K562 (cell line): Measurements from ENCODE around the gene PACRG. TPM values are rescaled to one million over a fixed set of nuclear protein-coding genes. Genes with fewer than 3 reads are reported as not detected.

Experiments used
- ATAC-seq: fragments of 200-7000 bp; cut with Tn5 transposase; 3 replicates; pipeline ENCODE4 v1.9.1; 2020; ENCODE audit warnings: moderate library complexity
- BruUV-seq: library from RNA; stranded (reverse); fragments of 400-500 nt; replicated peaks from 2 replicates; lab custom pipeline; 2021; lab: Mats Ljungman, UMichigan
- CTCF ChIA-PET: fragments of 300-600 bp; formaldehyde crosslinking; extraction: SDS; loops from one replicate; lab custom pipeline; 2021; ENCODE audit warnings: low intra/inter-chr PET ratio; lab: Yijun Ruan, JAX
- POLR2A ChIA-PET: fragments of 300-600, 350-650 bp; sonication (Branson Sonifier 250); formaldehyde crosslinking; extraction: SDS; loops from one replicate; lab custom pipeline; 2021; ENCODE audit warnings: antibody characterized with exemption, inconsistent platforms; lab: Yijun Ruan, JAX
- DNase-seq, 4 experiments: peaks; one replicate each; pipeline versions ENCODE4 v3.0.0 to v3.0.0-alpha.2; 2011 to 2018; ENCODE audit warnings: low spot score in 3 of 4, mixed read lengths in 3 of 4; ENCODE audit errors: extremely low read depth in 1 of 4
- FAIRE-seq: peaks from 2 replicates; lab custom pipeline; 2011; peaks lifted over from hg19 to GRCh38; lab: Jason Lieb, UNC
- H2AFZ ChIP-seq: 2 replicates; pipeline ENCODE4 v1.6.0; 2011; ENCODE audit warnings: low read depth, low read length, control low read depth, inconsistent platforms
- H3K27ac ChIP-seq: fragments of 200-600 bp; 3 replicates; pipeline ENCODE4 v1.8.0; 2011; ENCODE audit warnings: low read depth, mild to moderate bottlenecking, control low read depth, inconsistent platforms, low read length, moderate library complexity, mixed read lengths; ENCODE audit errors: extremely low read depth
- H3K27me3 ChIP-seq, 2 experiments: fragments of 300-600 bp in 1 of 2; 2 replicates in 1 of 2; 3 replicates in 1 of 2; pipeline versions ENCODE4 v1.6.0 to v1.8.0; 2011; ENCODE audit warnings: inconsistent platforms in 2 of 2, low read length in 2 of 2, mild to moderate bottlenecking in 1 of 2, mixed read lengths in 1 of 2, moderate library complexity in 1 of 2; ENCODE audit not compliant: control insufficient read depth in 2 of 2, insufficient read depth in 2 of 2
- H3K36me3 ChIP-seq: fragments of 300-600 bp; 3 replicates; pipeline ENCODE4 v1.8.0; 2011; ENCODE audit warnings: mild to moderate bottlenecking, low read length, inconsistent platforms; ENCODE audit not compliant: control insufficient read depth, insufficient read depth
- H3K4me1 ChIP-seq, 2 experiments: fragments of 200-600 bp in 1 of 2; replicated peaks in 1 of 2; 2 replicates in 1 of 2; 3 replicates in 1 of 2; pipeline versions ENCODE4 v1.5.1 to v1.8.0; 2011; ENCODE audit warnings: inconsistent platforms in 2 of 2, low read length in 2 of 2, mild to moderate bottlenecking in 1 of 2, mixed read lengths in 1 of 2, moderate library complexity in 1 of 2; ENCODE audit not compliant: control insufficient read depth in 2 of 2, insufficient read depth in 2 of 2
- H3K4me2 ChIP-seq: 2 replicates; pipeline ENCODE4 v1.6.1; 2011; ENCODE audit warnings: low read length, control low read depth, inconsistent platforms, mixed read lengths; ENCODE audit not compliant: insufficient read depth
- H3K4me3 ChIP-seq: fragments of 200-600 bp; sonication (generic), shearing (Covaris generic); 2 replicates; pipeline ENCODE4 v1.5.1; 2016; ENCODE audit warnings: control low read depth, inconsistent platforms
- H3K79me2 ChIP-seq: fragments of 200-600 bp; 3 replicates; pipeline ENCODE4 v1.8.0; 2011; ENCODE audit warnings: low read length, inconsistent platforms; ENCODE audit not compliant: control insufficient read depth, insufficient read depth
- H3K9ac ChIP-seq, 2 experiments: 2 replicates each; pipeline versions ENCODE4 v1.6.0 to v1.6.1; 2011; ENCODE audit warnings: low read depth in 2 of 2, low read length in 2 of 2, control low read depth in 1 of 2, inconsistent platforms in 1 of 2, mild to moderate bottlenecking in 1 of 2, mixed read lengths in 1 of 2; ENCODE audit not compliant: insufficient read depth in 1 of 2
- H3K9me1 ChIP-seq: one replicate; pipeline ENCODE4 v1.6.0; 2011; ENCODE audit warnings: inconsistent platforms, mild to moderate bottlenecking, low read length, moderate library complexity; ENCODE audit not compliant: control insufficient read depth, insufficient read depth
- H3K9me3 ChIP-seq: replicated peaks from 2 replicates; pipeline ENCODE4 v1.5.1; 2011; ENCODE audit warnings: low read depth, low read length, inconsistent platforms; ENCODE audit not compliant: control insufficient read depth, insufficient read depth
- H4K20me1 ChIP-seq: replicated peaks from 2 replicates; pipeline ENCODE4 v1.6.1; 2011; ENCODE audit warnings: low read length, inconsistent platforms, mixed read lengths; ENCODE audit not compliant: control insufficient read depth, insufficient read depth
- E2F1 ChIP-seq: sonication (generic); formaldehyde crosslinking; IDR thresholded peaks from 2 replicates; pipeline ENCODE4 v1.8.1; 2023; ENCODE audit warnings: mild to moderate bottlenecking, missing genetic modification reagents, moderate library complexity
- MCM3 ChIP-seq: fragments of 450-650 bp; IDR thresholded peaks from 2 replicates; pipeline ENCODE4 v1.6.1; 2016
- NFATC3 ChIP-seq: fragments of 450-650 bp; IDR thresholded peaks from 2 replicates; pipeline ENCODE4 v1.6.1; 2017; ENCODE audit warnings: mild to moderate bottlenecking
- NR3C1 ChIP-seq: sonication (generic); formaldehyde crosslinking; IDR thresholded peaks from 2 replicates; pipeline ENCODE4 v1.8.1; 2022; ENCODE audit warnings: missing genetic modification reagents
- POLR2AphosphoS5 ChIP-seq: IDR thresholded peaks from 2 replicates; pipeline ENCODE4 v1.6.1; 2011; ENCODE audit warnings: mild to moderate bottlenecking, low read depth, low read length, moderate library complexity; ENCODE audit not compliant: control insufficient read depth, insufficient read depth
- ZBTB43 ChIP-seq: sonication (generic); formaldehyde crosslinking; IDR thresholded peaks from 2 replicates; pipeline ENCODE4 v1.8.0; 2023; ENCODE audit warnings: mild to moderate bottlenecking, missing genetic modification reagents
- ZNF232 ChIP-seq: sonication (generic); formaldehyde crosslinking; IDR thresholded peaks from 2 replicates; pipeline ENCODE4 v1.8.0; 2022; ENCODE audit warnings: mild to moderate bottlenecking, missing genetic modification reagents
- WGBS: fragments of 100-300 bp; shearing (Covaris generic); methylation state at CpG from one replicate; pipeline ENCODE4 v1.1.6; 2016; ENCODE audit warnings: low coverage, mixed read lengths; ENCODE audit not compliant: insufficient coverage; ENCODE audit errors: missing lambda C conversion rate; 5-methylcytosine and 5-hydroxymethylcytosine counted together
- in situ Hi-C: fragments of 300-500 bp; cut with MboI; formaldehyde crosslinking; loops from 4 replicates; pipeline ENCODE4 v1.15.0; 2018; ENCODE audit warnings: inconsistent platforms, mixed read lengths
- intact Hi-C: fragments of 100-400 bp; cut with micrococcal nuclease; formaldehyde crosslinking; loops from 2 replicates; pipeline ENCODE4 v1.14.2; 2022
- polyA plus RNA-seq, 8 experiments: library from polyadenylated mRNA; depleted of rRNA in 4 of 8; stranded (reverse) in 5 of 8; unstranded in 3 of 8; fragments of >200 nt; fragmentation: Nextera tagmentation in 2 of 8; fragmentation: Illumina TruSeq in 1 of 8; extraction: Ambion mirVana in 2 of 8; extraction: Trizol in 1 of 8; gene quantifications; 2 replicates each; pipeline versions ENCODE4 v1.2.1 to v1.2.3, GENCODE V29; 2011 to 2014; ENCODE audit warnings: inconsistent platforms in 1 of 8, missing spikeins in 1 of 8
- total RNA-seq, 7 experiments: library from RNA; depleted of rRNA in 6 of 7; stranded (reverse); fragments of >200 nt in 6 of 7; fragmentation: Illumina TruSeq in 2 of 7; extraction: Trizol in 2 of 7; gene quantifications; 2 replicates each; pipeline versions ENCODE4 v1.2.1 to v1.2.3, GENCODE V29; 2011 to 2021; ENCODE audit warnings: low replicate concordance in 1 of 7

PACRG gene
- total and polyA plus RNA-seq, 9 of the 15 experiments (the other 6 are each of a cell fraction or from before 2014, with no cell fraction given): 0.04 TPM; not detected in 8

GRCh38 chr6:163230901-163231300 lies 503.1 kb downstream of the PACRG start:
- intact Hi-C loops: no loop called here

More at GRCh38 chr6:163230901-163231300, 503.1 kb downstream of the PACRG start:
- FAIRE-seq: no peak
- no peak for ATAC-seq
- CTCF ChIA-PET: no interaction called here
- in situ Hi-C loops: no loop called here
- Histone ChIP-seq H3K36me3 (no peaks in the 10 kb centered on the region), H4K20me1 (no peaks in the 10 kb centered on the region), H3K9ac (no peak overlapping the region), H3K79me2 (no peaks in the 10 kb centered on the region), H2AFZ (no peak overlapping the region), H3K9me1 (no peaks in the 10 kb centered on the region), H3K4me1 (no peaks in the 10 kb centered on the region)
- WGBS: under 1% methylated on average over 9 of the region's 9 CpGs
- BruUV-seq: no TSS peak
- no peak for DNase-seq
- TF ChIP-seq ZNF232 (CRISPR knock-in tag) (no peak), E2F1 (CRISPR knock-in tag) (no peak), POLR2AphosphoS5 (no peak), NR3C1 (no peak), MCM3 (no peak), NFATC3 (no peak), ZBTB43 (no peak)
- TF ChIP-seq, all 486 proteins: peak for 0
- POLR2A ChIA-PET: no interaction called here
- Histone ChIP-seq H3K27me3 (peaks cover 12 to 26% of the 10 kb centered on the region in 2 experiments; a peak in 3 of 5 replicates), H3K9me3 (no peaks in the 10 kb centered on the region), H3K4me2 (no peak overlapping the region), H3K27ac (no peak overlapping the region), H3K4me3 (no peak overlapping the region)
